GM18517 (cell line): ENCODE measurements around the gene KATNB1.

Experiments
- ATAC-seq: cut with Tn5 transposase; IDR thresholded peaks from one replicate; pipeline ENCODE4 v1.9.1; 2021; ENCODE audit warnings: mild to moderate bottlenecking, moderate library complexity; ENCODE audit not compliant: unreplicated experiment

Gene KATNB1

GRCh38 chr16:57803134-57803990 is 67.8 kb downstream of the KATNB1 start:
- no peak for ATAC-seq

GRCh38 chr16:57804111-57804837 is 68.7 kb downstream of the KATNB1 start:
- no peak for ATAC-seq

GRCh38 chr16:57805176-57805575 is 69.6 kb downstream of the KATNB1 start:
- no peak for ATAC-seq
